Endothelial cell of umbilical vein (primary cell): ENCODE measurements around the gene PERCC1. TPM values are rescaled to one million over a fixed set of nuclear protein-coding genes. Genes with fewer than 3 reads are reported as not detected.

ENCODE experiments used
- BruUV-seq: library from RNA; stranded (reverse); fragments of 400-500 nt; replicated peaks from 2 replicates; lab custom pipeline; 2021; lab: Mats Ljungman, UMichigan
- CTCF ChIA-PET: fragments of 300-600, 350-600 bp; sonication (Branson Sonifier 250); formaldehyde crosslinking; loops from one replicate; lab custom pipeline; 2021; ENCODE audit warnings: antibody characterized with exemption, inconsistent platforms; lab: Charles Lee
- POLR2A ChIA-PET: fragments of 300-600, 350-600 bp; sonication (Branson Sonifier 250); formaldehyde crosslinking; loops from one replicate; lab custom pipeline; 2021; ENCODE audit warnings: antibody characterized with exemption, inconsistent platforms; lab: Charles Lee
- DNase-seq: peaks from one replicate; pipeline ENCODE4 v3.0.0-alpha.2; 2011; ENCODE audit warnings: low read depth, low spot score
- FAIRE-seq: peaks from 2 replicates; lab custom pipeline; 2011; peaks lifted over from hg19 to GRCh38; lab: Jason Lieb, UNC
- H2AFZ ChIP-seq: 2 replicates; pipeline ENCODE4 v1.6.0; 2012; ENCODE audit warnings: low read depth, low read length, control low read depth, inconsistent platforms
- H3K27ac ChIP-seq: 2 replicates; pipeline ENCODE4 v1.5.1; 2011; ENCODE audit warnings: low read depth, mild to moderate bottlenecking, control low read depth, low read length, moderate library complexity; ENCODE audit not compliant: insufficient read depth
- H3K27me3 ChIP-seq, 2 experiments: 2 replicates each; pipeline versions ENCODE4 v1.6.0 to v1.6.1; 2011; ENCODE audit warnings: low read length in 2 of 2, mixed read lengths in 1 of 2; ENCODE audit not compliant: control insufficient read depth in 2 of 2, insufficient read depth in 2 of 2
- H3K36me3 ChIP-seq, 2 experiments: 2 replicates in 1 of 2; 3 replicates in 1 of 2; pipeline ENCODE4 v1.5.1; 2011; ENCODE audit warnings: low read length in 2 of 2, mild to moderate bottlenecking in 1 of 2, moderate library complexity in 1 of 2; ENCODE audit not compliant: control insufficient read depth in 2 of 2, insufficient read depth in 2 of 2; ENCODE audit errors: extremely low read depth in 1 of 2
- H3K4me1 ChIP-seq: 3 replicates; pipeline ENCODE4 v1.5.1; 2011; ENCODE audit warnings: mild to moderate bottlenecking, low read length; ENCODE audit not compliant: control insufficient read depth, insufficient read depth; ENCODE audit errors: extremely low read depth
- H3K4me2 ChIP-seq: 2 replicates; pipeline ENCODE4 v1.6.1; 2011; ENCODE audit warnings: low read length, control low read depth, mixed read lengths; ENCODE audit not compliant: insufficient read depth
- H3K4me3 ChIP-seq, 3 experiments: fragments of 200-600 bp in 1 of 3; sonication (generic), shearing (Covaris generic) in 1 of 3; replicated peaks in 1 of 3; 2 replicates each; pipeline ENCODE4 v1.5.1; 2011 to 2016; ENCODE audit warnings: control low read depth in 3 of 3, low read length in 3 of 3, mild to moderate bottlenecking in 2 of 3, inconsistent platforms in 1 of 3, low read depth in 1 of 3, moderate library complexity in 1 of 3; ENCODE audit not compliant: insufficient read depth in 1 of 3
- H3K79me2 ChIP-seq: 2 replicates; pipeline ENCODE4 v1.6.0; 2012; ENCODE audit warnings: low read length, inconsistent platforms; ENCODE audit not compliant: control insufficient read depth, insufficient read depth
- H3K9ac ChIP-seq: replicated peaks from 2 replicates; pipeline ENCODE3; 2011; ENCODE audit warnings: low read length, control low read depth; ENCODE audit not compliant: insufficient read depth; ENCODE audit errors: extremely low read depth
- H3K9me1 ChIP-seq: replicated peaks from 3 replicates; pipeline ENCODE4 v1.6.0; 2011; ENCODE audit warnings: mild to moderate bottlenecking, low read length; ENCODE audit not compliant: control insufficient read depth, insufficient read depth; ENCODE audit errors: extremely low read depth
- H3K9me3 ChIP-seq: replicated peaks from 2 replicates; pipeline ENCODE4 v1.5.1; 2012; ENCODE audit warnings: low read length, inconsistent platforms; ENCODE audit not compliant: control insufficient read depth, insufficient read depth
- H4K20me1 ChIP-seq: replicated peaks from 2 replicates; pipeline ENCODE3; 2011; ENCODE audit warnings: mild to moderate bottlenecking, low read length; ENCODE audit not compliant: control insufficient read depth, insufficient read depth; ENCODE audit errors: extremely low read depth
- EZH2 ChIP-seq: IDR thresholded peaks from 2 replicates; pipeline ENCODE4 v1.6.1; 2012; ENCODE audit warnings: borderline replicate concordance, low read depth, mild to moderate bottlenecking, moderate library complexity, low read length, inconsistent platforms; ENCODE audit not compliant: severe bottlenecking
- FOS ChIP-seq: IDR thresholded peaks from 2 replicates; pipeline ENCODE4 v1.6.1; 2011; ENCODE audit warnings: mild to moderate bottlenecking, low read length, moderate library complexity, borderline replicate concordance; ENCODE audit not compliant: insufficient read depth
- GATA2 ChIP-seq: IDR thresholded peaks from 2 replicates; pipeline ENCODE4 v1.7.0; 2011; ENCODE audit warnings: low read depth, mild to moderate bottlenecking, moderate library complexity, mixed read lengths, low read length; ENCODE audit not compliant: insufficient read length, insufficient read depth
- JUN ChIP-seq: IDR thresholded peaks from 2 replicates; pipeline ENCODE4 v1.6.1; 2011; ENCODE audit warnings: borderline replicate concordance, low read depth; ENCODE audit not compliant: insufficient read length, insufficient read depth
- MYC ChIP-seq: IDR thresholded peaks from one replicate; pipeline ENCODE4 v1.6.1; 2011; ENCODE audit warnings: mild to moderate bottlenecking, low read depth, low read length
- POLR2A ChIP-seq: IDR thresholded peaks from 2 replicates; pipeline ENCODE4 v1.6.1; 2012; ENCODE audit warnings: low read depth, mild to moderate bottlenecking, control low read depth, low read length
- POLR2AphosphoS5 ChIP-seq: IDR thresholded peaks from 2 replicates; pipeline ENCODE4 v1.6.1; 2012; ENCODE audit warnings: low read depth, mild to moderate bottlenecking, control low read depth, low read length, moderate library complexity; ENCODE audit not compliant: insufficient read depth
- dilution Hi-C: fragments of 300-500 bp; cut with MboI; formaldehyde crosslinking; loops from one replicate; pipeline ENCODE4 v1.15.0; 2019; ENCODE audit warnings: low sequenced_read_pairs; ENCODE audit not compliant: extremely low pct_ligation_motif_present
- intact Hi-C: fragments of 100-400 bp; cut with micrococcal nuclease; formaldehyde crosslinking; loops from one replicate; pipeline ENCODE4 v1.10.0; 2022
- polyA plus RNA-seq, 4 experiments: library from polyadenylated mRNA; depleted of rRNA in 3 of 4; stranded (reverse) in 3 of 4; unstranded in 1 of 4; fragments of >200 nt; gene quantifications; 2 replicates each; pipeline versions ENCODE4 v1.2.1 to v1.2.3, GENCODE V29; 2011 to 2012; ENCODE audit warnings: missing spikeins in 1 of 4
- total RNA-seq: library from RNA; stranded (reverse); gene quantifications from 2 replicates; pipeline ENCODE4 v1.2.3, GENCODE V29; 2021
- TF ChIP-seq, protein P1 (sequence below): IDR thresholded peaks from 2 replicates; pipeline ENCODE4 v1.6.1; 2011; ENCODE audit not compliant: insufficient read depth, insufficient read length
- TF ChIP-seq, protein P2 (sequence below), 2 donors: IDR thresholded peaks; 1 replicate in 1 of 2; 2 replicates in 1 of 2; pipeline ENCODE4 v1.5.1; 2011; ENCODE audit warnings: low read length in 2 of 2, mild to moderate bottlenecking in 2 of 2, moderate library complexity in 2 of 2, control low read depth in 1 of 2, inconsistent platforms in 1 of 2, low read depth in 1 of 2; ENCODE audit not compliant: insufficient read depth in 1 of 2; ENCODE audit errors: extremely low read depth in 1 of 2

The PERCC1 gene
- total and polyA plus RNA-seq, 2 donors (not counting 3 experiments of a cell fraction or from before 2014, with no cell fraction given): not detected

- peaks cover 0 to 51% of the 10 kb centered on the region in 2 experiments for H3K36me3 ChIP-seq
- no peaks in the 10 kb centered on the region for H3K27me3 ChIP-seq
- POLR2A ChIA-PET: no interaction called here
- TF ChIP-seq MYC (no peak), POLR2A (no peak), GATA2 (no peak), EZH2 (no peak), POLR2AphosphoS5 (no peak), FOS (no peak), JUN (no peak)
- TF ChIP-seq, protein P1, sequence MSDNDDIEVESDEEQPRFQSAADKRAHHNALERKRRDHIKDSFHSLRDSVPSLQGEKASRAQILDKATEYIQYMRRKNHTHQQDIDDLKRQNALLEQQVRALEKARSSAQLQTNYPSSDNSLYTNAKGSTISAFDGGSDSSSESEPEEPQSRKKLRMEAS: no peak
- TF ChIP-seq, protein P2, sequence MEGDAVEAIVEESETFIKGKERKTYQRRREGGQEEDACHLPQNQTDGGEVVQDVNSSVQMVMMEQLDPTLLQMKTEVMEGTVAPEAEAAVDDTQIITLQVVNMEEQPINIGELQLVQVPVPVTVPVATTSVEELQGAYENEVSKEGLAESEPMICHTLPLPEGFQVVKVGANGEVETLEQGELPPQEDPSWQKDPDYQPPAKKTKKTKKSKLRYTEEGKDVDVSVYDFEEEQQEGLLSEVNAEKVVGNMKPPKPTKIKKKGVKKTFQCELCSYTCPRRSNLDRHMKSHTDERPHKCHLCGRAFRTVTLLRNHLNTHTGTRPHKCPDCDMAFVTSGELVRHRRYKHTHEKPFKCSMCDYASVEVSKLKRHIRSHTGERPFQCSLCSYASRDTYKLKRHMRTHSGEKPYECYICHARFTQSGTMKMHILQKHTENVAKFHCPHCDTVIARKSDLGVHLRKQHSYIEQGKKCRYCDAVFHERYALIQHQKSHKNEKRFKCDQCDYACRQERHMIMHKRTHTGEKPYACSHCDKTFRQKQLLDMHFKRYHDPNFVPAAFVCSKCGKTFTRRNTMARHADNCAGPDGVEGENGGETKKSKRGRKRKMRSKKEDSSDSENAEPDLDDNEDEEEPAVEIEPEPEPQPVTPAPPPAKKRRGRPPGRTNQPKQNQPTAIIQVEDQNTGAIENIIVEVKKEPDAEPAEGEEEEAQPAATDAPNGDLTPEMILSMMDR (IDR thresholded peaks at IDR 0.05; ENCODE audit: extremely low read depth in 1 of 2, insufficient read depth in 1 of 2, low read depth in 1 of 2, low read length in 2 of 2): no peak
- no TSS peak for BruUV-seq
- FAIRE-seq: no peak
- no peak overlapping the region for H3K4me3 ChIP-seq
- H3K27ac ChIP-seq: no peak overlapping the region
- H3K9me1 ChIP-seq: no peaks in the 10 kb centered on the region
- no peaks in the 10 kb centered on the region for H3K4me1 ChIP-seq
- H3K4me2 ChIP-seq: no peak overlapping the region
- H4K20me1 ChIP-seq: no peaks in the 10 kb centered on the region
- no peak overlapping the region for H2AFZ ChIP-seq
- no peak overlapping the region for H3K9ac ChIP-seq
- no peak for DNase-seq
- H3K9me3 ChIP-seq: no peaks in the 10 kb centered on the region
- intact Hi-C loops (no loop called here), dilution Hi-C loops (no loop called here)
- CTCF ChIA-PET: no interaction called here
- H3K79me2 ChIP-seq: no peaks in the 10 kb centered on the region
Measured at GRCh38 chr16:1457489-1458245, 26.8 kb downstream of the PERCC1 start.
